ENCODE measurements around the gene GHRL. TPM values are rescaled to one million over a fixed set of nuclear protein-coding genes. Genes with fewer than 3 reads are reported as not detected.

GHRL gene
- not detected in 2 replicates for total RNA-seq (2014; rRNA removed; shearing (Covaris generic))

DNA sequence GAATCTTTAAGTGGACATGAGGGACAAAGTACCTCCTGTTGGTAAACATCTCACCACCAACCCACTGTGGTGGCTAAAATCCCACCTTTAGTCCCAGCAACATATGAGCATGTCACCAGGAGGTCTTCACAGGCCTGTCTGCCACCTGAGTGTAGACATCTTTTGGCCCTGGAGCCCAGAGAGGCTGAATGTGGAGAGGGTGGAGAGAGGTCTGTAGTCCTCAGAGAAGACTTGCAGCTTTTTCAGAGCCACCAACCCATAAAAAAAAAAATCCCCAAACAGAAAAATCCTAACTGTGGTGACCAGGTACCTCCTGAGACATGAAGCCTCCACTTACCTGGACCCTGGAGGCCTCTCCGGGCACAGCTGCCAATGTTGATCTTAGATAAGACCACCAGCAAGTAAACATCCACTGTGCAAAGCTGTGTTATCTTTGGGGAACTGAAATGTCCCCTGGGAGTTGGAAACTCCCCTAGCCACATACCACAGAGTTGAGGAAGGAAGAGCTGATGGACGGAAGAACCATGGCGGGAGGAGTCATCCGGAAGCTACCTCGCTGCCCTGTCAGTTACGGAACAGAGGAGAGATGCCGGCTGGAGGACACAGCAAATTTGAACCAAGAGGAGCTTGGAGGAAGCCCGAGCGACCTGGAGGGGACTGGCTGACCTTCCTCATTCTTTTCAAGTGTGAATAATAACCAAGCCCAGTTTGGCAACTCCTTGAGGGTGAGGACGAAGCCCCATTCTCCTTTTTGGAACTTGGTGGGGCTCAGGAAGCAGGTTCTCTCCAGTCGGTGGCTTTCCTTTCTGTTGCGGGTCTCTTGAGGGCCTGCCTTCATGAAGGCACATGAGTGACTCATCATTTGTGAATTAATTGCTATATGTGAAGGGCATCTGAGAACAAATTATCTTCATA is at the start of gene GHRL:
Gene GHRL, minus strand, starts transcription at position 443 of the 915 bp plus-strand sequence. CDS start 2,767 bp downstream, outside the sequence.
- DNase-seq (ENCODE audit: low read depth) = no peak

- no peak for DNase-seq (ENCODE audit: low read depth)
Observed at GRCh38 chr3:10341901-10342398, 49.2 kb upstream of the GHRL start.

GRCh38 chr3:10340476-10340875 is 47.7 kb upstream of the GHRL start:
- DNase-seq (ENCODE audit: low read depth) = no peak

- no peak for DNase-seq (ENCODE audit: low read depth)
Observed at GRCh38 chr3:10340046-10340445, 47.3 kb upstream of the GHRL start.

DNA sequence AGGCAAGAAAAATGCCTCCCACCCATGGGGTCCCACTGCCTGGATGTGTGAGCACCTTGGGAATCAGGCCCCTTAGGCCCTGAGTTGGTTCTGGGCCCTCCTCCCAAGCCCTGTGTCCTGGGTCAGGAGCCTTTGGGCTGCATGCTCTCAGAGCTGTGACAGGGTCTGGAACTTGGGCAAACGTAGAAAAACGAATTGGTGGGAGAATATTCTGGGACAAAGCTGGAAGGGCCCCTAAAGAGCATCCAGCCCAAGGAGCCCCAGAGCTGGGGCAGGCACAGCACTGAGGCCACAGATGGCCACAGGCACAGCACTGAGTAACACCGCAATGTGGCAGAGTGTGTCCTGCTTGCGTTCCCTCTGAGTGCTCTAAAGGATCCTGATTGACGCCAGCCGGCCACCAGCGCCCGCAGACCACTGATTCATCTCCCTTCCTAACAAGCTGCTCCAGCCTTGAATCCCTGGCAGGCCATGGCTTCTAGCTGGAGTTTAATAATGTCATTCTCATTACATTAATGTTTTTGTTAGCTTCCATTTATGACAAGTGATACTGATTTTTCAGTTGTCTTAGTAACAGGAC is 46.7 kb upstream of the GHRL start:
- DNase-seq (ENCODE audit: low read depth) = no peak

DNA sequence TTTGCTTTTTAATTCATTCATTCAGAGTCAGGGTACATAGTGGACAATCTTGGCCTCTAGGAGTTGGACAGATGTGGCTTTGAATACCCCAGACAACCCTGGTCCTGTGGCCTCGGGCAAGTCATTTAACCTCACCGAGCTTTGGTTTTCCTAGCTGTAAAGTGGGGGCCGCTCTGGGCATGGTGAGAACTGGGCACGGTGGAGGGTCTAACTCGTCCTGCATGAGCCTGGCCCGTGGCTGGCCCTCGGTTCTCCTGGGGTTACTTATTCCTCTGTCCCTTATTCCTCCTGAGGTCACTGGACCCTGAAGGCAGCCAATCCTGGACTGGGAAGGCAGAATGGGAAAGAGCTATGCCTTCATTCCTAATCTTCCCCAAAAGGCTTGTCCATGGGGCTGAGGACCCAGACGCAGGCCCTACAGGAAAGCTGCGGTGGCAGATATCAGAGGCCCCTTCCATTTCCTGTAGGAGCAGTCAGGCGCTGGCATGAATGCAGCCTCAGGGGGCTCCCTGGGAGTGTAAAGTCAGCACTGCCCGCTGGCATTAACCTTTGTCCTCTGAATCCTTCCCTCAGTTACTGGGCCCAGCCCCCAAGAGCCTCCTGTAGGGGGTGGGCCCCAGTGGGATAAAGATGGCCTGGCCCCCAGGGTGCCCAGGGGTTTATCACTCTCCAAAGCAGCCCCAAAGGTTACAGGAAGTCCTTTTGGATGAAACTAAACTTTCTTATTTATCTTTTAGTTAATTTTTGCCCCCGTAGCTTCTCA is 46.0 kb upstream of the GHRL start:
- no peak for DNase-seq (ENCODE audit: low read depth)

DNA sequence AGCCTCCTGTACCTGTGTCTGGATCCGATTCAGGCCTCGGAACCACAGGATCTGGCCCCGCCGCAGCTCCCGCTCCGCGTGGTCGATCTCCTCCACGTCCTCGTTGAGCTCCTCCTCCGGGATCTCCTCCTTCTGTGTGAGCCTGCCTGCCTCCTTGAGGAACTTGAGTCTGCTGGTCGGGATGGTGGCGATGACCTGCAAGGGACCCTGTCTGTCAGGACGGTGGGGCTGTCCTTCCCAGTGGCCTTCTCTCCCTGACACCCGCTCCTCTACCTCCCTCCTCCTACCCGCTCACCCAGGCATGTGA is 45.4 kb upstream of the GHRL start:
- DNase-seq (ENCODE audit: low read depth) = no peak

DNA sequence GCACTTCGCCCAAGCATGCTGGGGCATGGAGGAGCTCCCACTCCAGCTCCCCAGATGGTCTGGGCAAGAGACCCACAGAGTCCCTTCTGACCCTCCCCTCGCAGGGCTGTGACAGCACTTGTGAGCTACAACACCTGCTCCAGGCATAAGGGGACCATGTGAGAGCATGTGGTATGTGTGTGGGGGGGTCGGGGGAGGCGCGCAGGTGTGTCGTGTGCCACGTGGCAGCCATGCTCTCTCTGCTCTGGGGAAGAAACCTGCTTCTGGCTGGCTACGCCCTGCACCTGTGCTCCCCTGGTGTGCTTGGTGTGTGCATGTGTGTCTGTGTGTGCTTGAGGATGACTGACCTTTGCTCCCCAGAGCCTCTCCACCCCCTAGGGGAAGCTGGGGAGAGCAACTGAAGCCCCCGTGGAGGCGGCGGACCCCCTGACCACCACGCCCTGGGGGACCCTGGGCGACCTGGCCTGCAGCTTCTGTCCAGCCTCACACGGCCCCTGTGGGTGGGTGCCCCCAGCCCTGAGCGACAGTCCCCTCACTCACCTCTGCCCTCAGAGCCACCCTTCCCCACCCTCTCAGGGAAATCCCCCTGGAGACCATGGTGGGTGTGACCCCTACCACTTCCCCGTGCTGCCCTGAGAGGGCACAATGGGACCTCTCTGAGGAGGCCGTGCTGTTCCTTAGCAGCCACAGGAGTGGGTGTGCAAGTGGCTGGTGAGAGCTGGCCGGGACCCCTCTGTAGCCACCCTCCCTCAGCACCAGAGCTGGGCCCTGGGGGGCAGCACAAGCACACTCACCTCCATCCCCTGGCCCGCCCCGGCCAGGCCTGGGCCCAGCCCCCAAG is 44.8 kb upstream of the GHRL start:
- no peak for DNase-seq (ENCODE audit: low read depth)

DNA sequence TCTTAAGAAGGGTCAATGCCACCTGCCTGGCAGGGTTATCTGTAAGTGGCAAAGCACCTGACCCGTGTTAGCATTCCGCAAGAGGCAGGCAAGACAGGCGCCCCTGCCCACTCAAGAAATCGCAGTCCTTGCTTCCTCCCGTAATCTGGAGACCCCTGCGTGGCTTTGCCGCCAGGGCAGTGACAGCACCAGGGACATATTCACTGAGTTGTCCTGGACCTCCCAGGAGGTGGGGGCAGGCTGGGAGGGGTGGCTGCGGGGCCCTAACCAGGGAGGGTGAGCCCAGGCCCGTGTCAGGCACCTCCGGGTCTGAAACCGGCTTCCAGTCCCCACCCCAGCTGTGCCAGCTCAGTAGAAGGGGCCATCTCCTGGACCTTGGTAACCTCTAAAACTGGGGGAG is 44.0 kb upstream of the GHRL start:
- no peak for DNase-seq (ENCODE audit: low read depth)

DNA sequence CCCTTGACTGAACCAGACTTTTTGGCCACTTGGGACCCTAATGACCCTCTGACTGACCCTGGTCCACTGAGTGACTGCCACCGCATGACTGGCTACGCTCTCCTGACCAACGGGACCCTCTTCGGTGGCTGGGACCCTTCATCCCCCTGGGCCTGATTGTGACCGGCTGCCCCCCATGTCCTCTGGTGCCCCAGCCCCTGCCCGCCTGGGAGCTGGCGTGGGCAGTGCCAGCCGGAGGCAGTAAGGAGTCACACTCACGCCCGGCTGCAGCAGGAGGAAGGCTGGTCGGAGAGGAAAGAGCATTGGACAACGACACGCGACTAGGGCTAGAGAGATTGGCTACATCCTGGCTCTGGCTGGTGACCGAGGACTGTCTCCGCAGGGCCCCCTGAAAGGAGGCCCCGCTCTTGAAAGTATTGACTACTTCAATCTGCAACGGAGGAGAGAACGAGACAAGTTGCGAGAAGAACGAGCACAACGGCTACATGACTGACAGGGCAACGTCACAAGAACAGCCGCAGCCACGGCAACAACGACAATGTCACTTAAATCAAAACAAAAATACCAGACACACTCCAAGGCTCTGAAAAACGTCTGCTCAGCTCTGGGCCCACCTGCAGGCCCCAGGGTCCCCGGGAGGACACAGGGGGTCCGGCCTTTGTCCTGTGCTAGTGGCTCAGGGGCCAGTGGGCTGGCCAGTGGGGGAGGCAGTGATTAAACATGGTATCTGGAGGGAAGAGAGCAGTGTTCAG is 43.3 kb upstream of the GHRL start:
- DNase-seq (ENCODE audit: low read depth) = no peak

DNA sequence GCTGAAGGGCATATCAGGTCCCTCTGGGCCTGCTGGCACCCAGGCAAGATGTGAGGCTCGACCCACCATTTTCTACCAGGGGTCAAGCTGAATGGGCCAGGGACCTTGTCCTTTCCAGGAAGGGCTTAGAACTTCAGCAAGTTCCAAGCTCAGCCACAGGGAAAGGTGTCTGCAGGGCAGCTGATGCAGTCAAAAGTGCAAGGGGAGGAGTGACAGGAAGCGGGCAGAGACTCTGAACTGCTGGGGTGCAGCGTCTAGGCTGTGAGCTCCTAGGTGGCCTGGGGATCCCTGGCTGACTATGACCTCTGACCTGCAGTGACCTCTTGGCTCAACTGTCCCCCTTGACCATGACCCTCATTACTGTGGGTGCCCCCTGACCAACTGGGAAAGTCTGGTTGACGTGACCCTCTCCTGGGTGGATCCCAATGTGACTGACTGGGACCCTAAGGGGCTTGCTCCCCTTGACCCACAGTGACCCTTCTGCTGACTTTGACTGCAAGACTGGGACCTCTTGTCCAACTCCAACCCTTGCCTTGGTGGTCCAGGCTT is 42.5 kb upstream of the GHRL start:
- no peak for DNase-seq (ENCODE audit: low read depth)

DNA sequence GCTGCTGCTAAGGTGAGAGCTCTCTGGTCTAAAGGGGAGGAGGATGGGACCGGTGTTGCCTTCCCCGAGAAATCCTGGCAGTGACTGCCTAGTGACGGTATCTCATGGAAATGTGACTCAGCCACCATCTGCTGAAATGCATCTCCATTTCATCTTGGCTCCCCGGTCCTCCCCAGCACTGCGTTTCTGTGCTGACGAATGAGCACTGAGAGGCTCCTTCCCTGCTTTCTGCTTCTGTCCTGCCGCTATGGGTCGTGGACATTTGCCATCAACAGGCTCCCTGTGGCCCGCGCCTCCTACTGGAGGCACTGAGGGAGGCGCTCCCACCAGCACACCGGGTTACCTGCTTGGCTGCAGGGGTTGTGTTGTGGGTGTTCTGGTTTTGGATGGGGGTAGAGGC is 41.7 kb upstream of the GHRL start:
- peak; percentile 50 for DNase-seq (ENCODE audit: low read depth)

GRCh38 chr3:10334042-10334441 is 41.3 kb upstream of the GHRL start:
- DNase-seq (ENCODE audit: low read depth) = no peak

DNA sequence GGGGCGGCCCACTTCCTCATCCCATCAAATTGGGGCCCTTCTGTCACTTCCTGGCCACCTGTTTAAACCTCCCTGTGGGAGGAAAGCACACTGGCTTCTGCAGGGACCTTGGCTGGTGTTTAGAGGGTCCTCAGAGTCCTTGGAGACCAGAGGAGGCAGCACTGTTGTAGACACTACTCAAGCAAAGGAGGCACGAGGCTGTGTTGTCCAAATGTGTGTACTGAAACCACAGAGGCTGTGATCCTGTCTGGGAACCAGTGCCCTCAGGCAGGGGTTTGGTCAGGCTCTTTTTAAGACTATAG is 40.6 kb upstream of the GHRL start:
- no peak for DNase-seq (ENCODE audit: low read depth)

DNA sequence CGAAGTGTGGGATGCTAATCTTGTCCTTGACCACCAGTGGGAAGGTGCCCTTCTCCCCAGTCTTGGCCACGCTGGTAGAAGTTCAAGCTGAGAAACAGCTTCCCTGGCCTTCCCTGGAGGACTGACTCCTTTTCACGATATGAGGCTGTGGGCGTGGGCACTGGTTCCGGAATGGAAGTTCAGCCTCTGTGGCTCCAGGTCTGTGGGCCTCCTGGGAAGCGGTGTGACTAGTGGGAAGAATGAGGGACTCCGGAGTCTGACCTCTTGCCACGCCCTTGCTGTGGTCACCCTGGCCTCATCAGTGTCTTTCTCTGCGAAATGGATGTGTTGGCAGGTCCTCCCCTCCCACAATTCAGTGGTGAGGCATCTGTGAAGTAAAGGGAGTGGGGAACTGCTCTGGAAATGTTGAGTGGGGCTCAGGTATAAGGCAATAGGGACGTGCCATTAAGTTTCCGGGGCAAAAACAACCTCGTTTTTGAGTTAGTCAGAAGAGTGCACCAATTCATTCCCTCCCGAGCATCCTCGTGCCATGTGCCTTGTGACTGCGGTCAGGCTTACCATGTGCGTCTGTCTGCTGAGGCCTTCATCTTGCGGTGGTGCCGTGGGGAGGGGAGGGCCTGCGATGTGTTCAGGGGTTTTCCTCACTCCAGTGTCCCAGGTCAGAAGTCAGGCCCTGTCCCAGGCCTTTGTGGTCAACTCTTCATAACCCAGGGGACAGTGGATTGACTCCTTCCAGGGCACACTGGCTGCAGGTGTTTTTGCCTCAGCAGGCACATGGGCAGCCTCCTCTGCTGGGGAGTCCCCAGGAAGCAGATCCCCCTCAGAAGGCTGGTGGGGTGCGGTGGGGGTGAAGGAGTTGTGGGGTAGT is 40.0 kb upstream of the GHRL start:
- no peak for DNase-seq (ENCODE audit: low read depth)

GRCh38 chr3:10331320-10331719 is 38.6 kb upstream of the GHRL start:
- no peak for DNase-seq (ENCODE audit: low read depth)

GRCh38 chr3:10330319-10330718 is 37.6 kb upstream of the GHRL start:
- DNase-seq (ENCODE audit: low read depth) = no peak

DNA sequence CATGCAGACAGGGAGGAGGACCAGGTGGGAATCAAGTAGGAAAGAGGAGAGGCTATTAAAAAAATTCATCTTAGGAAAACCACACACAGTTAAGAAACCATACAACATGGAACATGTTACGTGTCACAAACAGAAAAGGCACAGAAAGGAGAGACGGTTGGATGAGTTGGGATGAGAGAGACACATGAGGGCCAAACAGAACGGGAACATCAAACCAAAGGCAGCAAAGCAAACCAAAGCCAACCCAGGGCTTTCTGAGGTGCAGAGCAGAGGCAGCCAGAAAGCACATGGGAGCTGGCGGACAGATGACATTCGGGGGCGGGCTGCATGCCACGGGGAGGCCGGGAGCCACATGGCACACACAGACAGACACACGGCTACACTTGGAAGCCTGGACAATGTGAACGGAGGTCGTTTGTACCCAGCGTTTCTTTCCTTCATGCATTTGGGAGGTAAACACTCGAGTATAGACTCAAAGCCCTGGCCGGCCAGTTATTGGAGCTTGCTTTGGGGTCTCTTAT is 36.8 kb upstream of the GHRL start:
- DNase-seq (ENCODE audit: low read depth) = no peak

DNA sequence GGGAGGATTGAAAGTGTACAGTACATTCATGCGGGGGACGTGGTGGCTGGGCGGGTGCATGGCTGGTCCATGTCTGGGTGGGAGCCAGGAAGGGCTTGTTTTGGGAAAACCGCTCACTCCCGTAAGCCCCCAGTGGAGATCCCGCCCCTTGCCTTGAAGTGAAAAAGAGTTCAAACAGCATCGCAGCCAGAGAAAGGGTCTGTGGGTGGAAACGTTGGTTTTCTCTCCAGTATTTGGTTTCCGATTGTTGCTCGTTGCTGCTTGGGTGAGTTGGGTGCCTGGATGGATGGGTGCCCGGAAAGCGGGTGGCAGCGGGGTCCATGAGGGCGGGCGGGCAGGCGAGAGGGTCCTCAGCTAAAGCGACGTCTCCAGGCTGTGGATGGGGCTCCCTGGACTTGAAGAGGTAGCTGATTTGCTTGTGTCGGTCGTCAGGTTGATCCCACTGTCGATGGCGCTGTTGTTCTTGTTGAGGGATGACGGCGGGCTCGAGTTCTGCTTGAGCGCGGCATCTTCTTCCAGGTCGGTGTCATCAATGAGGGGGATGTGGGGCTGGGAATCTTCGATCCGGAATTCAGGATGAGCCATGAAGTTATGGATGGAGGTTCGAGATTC is 35.8 kb upstream of the GHRL start:
- no peak for DNase-seq (ENCODE audit: low read depth)

All from M059J (cell line).